ENCODE measurements around the gene NEU1.

The NEU1 gene

GRCh38 chr6:31896493-31896855 lies 33.9 kb upstream of the NEU1 start:
- no peak for DNase-seq (ENCODE audit: low spot score)

GRCh38 chr6:31892821-31893220 lies 30.2 kb upstream of the NEU1 start:
- DNase-seq (ENCODE audit: low spot score), result no peak

- no peak for DNase-seq (ENCODE audit: low spot score)
Observed at GRCh38 chr6:31889331-31889972, 26.8 kb upstream of the NEU1 start.

- no peak for DNase-seq (ENCODE audit: low spot score)
Observed at GRCh38 chr6:31888276-31889258, 25.9 kb upstream of the NEU1 start.

DNA sequence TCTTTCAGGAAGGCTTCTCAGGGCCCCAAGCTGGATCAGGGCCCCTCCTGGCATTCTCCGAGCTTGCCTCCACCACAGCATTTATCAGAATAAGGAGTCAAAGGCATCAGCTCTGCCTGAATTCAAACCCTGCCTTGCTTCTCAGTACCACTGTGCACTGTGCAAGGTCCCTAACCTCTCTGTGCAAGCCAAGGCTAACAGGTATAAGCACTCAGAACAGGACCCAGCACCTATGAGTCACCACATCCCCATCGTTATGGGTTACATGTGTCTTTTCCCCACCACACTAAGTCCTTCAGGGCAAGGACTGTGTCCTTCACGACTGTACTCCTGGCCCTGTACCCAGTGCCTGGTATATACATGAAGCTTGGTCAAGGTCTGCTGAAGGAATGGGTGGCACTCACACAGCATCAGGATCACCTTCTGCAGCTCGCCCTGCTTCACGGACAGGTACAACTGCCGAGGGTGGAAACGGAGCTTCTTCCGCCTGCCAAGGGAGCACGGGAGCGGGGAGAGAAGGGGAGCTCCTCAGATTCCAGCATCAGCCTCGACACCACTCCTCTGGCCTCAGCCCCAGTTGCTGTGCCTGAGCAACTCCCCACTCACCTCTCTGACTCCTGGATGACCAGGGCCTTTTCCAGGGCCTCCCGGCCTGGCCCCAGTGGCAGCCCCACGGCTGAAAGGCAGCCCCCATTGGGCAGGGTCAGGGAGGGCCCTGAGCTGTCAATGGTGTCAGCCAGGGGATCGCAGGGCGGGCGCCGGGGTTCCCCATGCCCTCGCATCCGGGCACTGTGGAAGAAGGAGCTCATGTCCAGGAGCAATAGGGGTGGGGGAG lies 24.8 kb upstream of the NEU1 start:
- DNase-seq (ENCODE audit: low spot score), result no peak

DNA sequence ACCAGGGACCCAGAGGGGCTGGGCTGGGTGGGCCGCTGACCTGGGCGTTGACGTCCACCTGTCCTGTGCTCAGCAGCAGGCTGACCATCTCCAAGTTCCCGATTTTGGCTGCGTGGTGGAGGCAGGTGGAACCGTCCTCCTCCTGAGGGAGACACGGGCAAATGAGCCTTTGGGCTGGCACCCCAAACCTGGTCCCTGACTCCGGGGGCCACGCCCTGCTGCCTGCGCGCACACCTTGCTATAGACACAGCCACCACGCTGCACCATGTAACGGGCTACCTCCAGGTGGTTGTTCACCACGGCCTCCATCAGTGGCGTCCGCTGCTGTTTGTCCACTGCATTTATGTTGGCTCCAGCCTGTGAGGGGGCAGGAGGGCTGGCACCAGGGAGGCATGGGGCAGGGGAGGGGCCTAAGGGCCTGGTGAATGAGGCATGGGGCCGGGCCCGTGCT lies 23.9 kb upstream of the NEU1 start:
- no peak for DNase-seq (ENCODE audit: low spot score)

- no peak for DNase-seq (ENCODE audit: low spot score)
Observed at GRCh38 chr6:31884528-31885035, 22.0 kb upstream of the NEU1 start.

DNA sequence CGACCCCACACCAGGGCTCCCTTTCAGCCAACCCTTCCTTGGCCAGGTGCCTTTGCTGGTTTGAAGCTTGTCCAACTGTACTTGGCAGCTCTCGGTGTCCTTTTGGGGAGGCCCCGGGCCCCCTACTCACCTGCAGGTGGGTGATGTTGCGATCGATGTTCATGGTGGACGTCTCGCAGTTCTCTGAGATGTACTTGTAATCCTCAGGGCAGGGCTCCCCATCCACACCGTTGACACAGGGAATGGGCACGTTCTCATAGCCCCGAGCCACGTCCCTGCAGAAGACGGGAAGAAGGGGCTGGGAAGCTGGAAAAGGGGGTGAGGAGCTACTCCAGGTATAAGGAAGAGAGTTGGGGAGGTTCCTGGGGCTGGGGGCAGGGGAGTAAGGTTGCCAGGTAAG lies 21.1 kb upstream of the NEU1 start:
- DNase-seq (ENCODE audit: low spot score), result no peak

DNA sequence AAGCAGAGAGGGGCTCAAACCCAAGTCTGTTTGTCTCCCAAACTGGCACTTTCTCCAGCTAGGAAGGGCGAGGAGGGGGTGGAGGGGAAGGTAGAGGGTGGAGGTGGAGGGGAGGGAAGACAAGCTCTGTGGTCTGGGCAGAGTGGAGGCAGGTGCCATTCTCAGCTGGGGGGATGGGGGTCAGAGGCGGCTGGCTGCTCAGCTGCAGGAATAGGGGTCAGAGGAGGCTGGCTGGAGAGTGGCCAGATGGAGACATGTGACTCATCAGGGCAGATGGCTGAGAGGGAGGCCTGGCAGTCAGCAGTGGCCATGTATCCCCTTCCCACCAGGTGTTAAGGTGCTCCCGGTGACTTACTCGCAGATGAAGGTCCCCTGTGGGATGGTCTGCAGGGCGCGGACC lies 19.7 kb upstream of the NEU1 start:
- DNase-seq (ENCODE audit: low spot score), result no peak

DNA sequence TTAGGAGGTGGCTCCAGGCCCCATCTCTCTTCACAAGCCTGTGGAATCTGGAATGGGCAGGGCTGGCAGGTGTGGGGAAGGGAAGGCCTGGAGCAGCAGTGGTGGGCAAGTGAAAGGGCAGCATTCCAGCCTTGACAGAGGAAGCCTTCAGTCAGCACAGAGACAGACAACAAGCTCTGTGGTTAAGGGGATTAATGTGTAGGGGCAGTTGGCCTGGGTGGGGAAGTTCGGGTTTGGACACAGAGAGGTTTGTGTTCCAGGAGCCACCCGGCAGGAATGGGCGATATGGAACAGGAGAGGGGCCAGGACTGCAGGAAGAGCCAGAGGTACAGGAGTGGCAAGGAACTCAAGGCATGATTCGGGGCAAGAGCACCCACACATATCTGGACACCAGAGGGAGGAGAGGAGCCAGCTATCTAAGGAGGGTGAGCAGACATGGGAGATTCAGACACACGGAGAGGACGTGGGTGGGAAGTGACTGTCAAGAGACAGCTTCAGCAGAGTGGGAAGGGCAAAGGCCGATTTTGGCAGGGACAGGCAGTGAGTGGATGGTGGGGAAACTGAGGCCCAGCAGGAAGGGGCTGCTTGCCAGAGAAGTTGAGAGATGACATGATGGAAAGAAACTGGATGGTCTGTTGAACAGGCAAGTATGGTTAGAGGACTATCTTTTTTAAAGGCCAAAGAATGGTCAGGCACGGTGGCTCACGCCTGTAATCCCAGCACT lies 18.7 kb upstream of the NEU1 start:
- no peak for DNase-seq (ENCODE audit: low spot score)

DNA sequence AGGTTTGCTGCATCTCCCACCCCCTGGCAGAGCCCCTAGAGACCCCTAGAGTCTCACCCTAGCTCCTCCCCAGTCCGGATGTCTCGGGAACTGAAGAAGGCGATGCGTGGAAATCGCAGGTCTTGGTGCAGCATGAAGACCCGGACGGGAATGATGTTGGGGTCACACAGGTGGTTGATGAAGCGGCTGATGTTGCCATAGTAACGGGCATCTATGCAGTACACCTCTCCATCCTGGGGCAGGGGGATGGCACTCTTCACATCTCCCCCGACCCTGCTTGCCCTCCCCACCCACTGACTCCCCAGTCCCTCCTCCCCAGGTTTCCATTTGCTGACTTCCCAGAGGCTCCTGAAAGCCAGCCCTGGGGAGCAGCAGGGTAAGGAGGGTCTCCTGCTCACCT lies 18.0 kb upstream of the NEU1 start:
- no peak for DNase-seq (ENCODE audit: low spot score)

DNA sequence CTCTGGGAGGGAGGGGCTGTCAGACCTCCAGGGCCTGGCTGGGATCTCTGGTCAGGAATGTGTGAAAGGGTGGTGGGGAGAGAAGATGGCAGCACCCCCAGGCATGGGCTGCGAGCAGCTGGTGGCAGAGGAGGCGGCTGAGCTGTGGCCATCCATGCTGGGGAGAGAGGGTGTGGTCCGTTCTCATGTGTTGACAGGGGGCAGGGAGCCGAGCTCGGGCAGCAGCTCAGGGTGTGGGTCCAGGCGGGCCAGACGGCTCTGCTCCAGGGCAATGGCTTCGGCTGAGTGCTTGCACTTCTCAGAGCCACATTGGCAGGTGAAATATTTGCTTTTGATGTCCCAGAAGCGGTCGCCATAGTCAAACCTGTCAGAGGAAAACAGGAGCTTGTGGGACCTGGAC lies 17.3 kb upstream of the NEU1 start:
- no peak for DNase-seq (ENCODE audit: low spot score)

- no peak for DNase-seq (ENCODE audit: low spot score)
Observed at GRCh38 chr6:31879143-31879542, 16.5 kb upstream of the NEU1 start.

DNA sequence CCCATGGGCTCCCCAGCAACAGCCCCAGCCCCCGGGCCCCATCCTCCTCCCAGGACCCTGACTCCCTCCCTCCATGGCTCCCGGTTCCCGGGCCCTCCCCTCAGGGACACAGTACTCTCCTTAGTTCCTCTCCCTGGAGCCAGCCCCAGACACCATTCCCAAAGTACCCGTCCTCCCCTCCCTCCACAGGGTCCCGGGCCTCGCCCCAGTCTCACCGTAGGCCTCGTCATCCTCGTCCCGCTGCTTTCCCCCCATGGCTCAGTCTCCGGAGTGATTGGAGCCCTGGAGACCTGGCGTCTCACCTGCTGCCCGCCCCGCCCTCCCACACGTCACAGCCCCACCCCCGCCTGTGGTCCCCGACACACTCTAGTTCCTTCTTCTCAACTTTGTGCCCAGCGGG lies 16.1 kb upstream of the NEU1 start, which contains the start of gene SLC44A4:
TSS of gene SLC44A4 (minus strand) at position 272 of the 400 bp plus-strand sequence. CDS start at position 255, 17 bp downstream.
- DNase-seq (ENCODE audit: low spot score), result no peak

DNA sequence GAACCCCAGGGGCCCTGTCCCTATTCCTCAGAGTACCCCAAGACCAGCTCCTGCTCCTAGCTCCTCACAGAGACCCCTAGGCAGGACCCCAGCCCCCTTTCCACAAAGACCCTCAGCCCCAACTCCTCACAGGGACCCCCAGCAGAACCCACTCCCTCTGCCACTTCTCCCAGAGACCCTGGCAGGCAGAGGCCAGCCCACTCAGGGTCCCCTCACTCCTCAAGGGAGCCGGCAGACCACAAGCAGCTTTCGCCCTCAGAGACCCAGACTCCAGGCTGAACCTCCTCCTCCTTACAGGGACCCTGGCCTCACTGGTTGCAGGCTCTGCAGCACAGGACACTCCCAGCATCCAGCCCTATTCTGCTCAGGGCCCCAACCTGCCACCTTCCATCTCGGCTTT lies 15.6 kb upstream of the NEU1 start:
- no peak for DNase-seq (ENCODE audit: low spot score)

- DNase-seq (ENCODE audit: low spot score), result no peak
Observed at GRCh38 chr6:31877651-31878161, 15.1 kb upstream of the NEU1 start.

- DNase-seq (ENCODE audit: low spot score), result no peak
Observed at GRCh38 chr6:31877125-31877650, 14.6 kb upstream of the NEU1 start.

DNA sequence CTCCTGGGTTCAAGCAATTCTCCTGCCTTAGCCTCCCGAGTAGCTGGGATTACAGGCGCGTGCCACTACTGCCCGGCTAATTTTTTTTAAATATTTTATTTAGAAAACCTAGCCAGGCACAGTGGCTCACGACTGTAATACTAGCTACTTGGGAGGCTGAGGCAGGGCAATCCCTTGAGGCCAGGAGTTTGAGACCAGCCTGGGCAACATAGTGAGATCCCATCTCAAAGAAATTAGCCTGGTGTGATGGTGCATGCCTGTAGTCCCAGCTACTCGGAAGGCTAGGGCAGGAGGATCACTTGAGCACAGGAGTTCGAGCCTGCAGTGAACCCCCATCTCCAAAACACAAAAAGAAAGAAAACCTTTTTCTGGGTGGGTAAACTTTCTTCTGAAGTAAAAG lies 13.7 kb upstream of the NEU1 start:
- no peak for DNase-seq (ENCODE audit: low spot score)

DNA sequence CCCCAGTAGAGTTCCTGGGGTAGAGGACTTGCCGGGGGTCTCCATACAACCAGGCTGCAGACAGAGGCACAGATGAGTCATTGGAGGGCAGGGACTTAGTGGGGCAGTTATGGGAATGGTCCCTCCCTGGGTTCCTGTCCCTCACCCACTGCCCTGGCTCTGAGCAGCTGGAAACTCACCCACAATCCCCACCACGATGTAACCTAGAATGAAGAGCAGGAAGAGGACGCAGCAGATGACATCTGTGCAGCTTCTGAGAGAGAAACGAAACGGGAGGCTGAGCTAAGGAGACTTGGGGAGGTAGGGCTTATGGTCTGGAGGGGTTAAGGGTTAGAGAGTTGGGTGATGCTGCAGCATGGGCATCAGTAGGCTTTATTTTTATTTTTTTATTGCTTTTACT lies 13.3 kb upstream of the NEU1 start:
- DNase-seq (ENCODE audit: low spot score), result no peak

DNA sequence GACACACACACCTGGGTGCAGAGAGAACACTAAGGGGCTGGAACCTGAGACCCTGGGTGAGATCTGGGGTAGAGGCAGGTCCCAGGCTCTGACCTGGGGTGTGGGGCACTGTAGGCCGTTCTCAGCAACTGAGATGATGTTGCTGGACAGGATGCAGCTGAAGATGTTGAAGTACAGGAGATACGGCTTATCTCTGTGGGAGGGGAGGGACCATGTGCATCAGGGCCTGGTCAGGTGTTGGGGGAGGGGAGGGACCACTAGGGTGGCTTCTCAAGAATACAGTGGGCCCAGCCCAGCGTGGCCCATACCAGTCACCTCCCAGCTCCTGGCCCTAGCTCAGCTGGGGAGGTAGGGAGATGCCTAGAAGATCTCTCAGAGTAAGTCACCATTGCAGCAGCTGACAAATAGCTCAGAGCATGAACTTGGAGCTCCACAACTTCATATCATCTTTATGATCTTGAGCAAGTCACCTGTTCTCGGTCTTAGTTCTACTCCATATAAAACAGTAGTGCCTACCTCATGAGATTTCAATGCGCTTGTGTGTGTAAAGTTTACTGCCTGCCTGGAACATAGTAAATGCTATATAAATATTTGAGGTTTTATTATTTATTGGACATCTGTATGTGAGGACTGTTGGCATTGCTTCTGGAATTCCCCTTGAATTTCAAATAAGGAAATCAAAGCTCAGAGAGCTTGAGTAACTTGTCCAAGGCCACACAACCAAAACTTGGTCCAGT lies 12.4 kb upstream of the NEU1 start:
- no peak for DNase-seq (ENCODE audit: low spot score)
